Measurements from ENCODE around the gene WAC.

DNA sequence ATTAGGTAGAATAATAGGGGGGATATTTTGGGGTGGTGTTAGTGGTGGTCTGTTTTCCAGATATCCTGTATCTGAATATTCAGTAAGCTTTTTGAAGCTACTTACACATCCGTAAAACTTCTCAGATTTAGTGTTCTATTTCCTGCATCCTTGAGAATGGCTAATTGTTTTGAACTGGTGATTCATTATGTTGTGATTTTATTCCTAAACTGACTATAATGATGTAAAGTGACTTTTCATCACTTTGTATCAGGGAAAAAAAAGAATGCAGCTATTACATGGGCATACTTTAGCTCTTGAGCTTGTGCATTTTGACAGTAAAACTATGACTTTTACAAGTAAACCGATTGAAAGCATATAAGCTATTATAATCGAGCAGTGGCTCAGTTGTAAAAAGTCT is 18.2 kb downstream of the WAC start:
- TF ChIP-seq, protein P1, sequence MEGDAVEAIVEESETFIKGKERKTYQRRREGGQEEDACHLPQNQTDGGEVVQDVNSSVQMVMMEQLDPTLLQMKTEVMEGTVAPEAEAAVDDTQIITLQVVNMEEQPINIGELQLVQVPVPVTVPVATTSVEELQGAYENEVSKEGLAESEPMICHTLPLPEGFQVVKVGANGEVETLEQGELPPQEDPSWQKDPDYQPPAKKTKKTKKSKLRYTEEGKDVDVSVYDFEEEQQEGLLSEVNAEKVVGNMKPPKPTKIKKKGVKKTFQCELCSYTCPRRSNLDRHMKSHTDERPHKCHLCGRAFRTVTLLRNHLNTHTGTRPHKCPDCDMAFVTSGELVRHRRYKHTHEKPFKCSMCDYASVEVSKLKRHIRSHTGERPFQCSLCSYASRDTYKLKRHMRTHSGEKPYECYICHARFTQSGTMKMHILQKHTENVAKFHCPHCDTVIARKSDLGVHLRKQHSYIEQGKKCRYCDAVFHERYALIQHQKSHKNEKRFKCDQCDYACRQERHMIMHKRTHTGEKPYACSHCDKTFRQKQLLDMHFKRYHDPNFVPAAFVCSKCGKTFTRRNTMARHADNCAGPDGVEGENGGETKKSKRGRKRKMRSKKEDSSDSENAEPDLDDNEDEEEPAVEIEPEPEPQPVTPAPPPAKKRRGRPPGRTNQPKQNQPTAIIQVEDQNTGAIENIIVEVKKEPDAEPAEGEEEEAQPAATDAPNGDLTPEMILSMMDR (IDR thresholded peaks at IDR 0.05), result no peak
- TF ChIP-seq CHD2 (IDR thresholded peaks at IDR 0.05; ENCODE audit: low read length, partially characterized antibody) (no peak), TAF1 (IDR thresholded peaks at IDR 0.05; ENCODE audit: borderline replicate concordance, low read depth, low read length) (no peak), TCF12 (IDR thresholded peaks at IDR 0.05) (no peak), POLR2AphosphoS5 (IDR thresholded peaks at IDR 0.05; ENCODE audit: low read depth, low read length) (no peak), GABPA (IDR thresholded peaks at IDR 0.05; ENCODE audit: low read depth) (no peak), FOXM1 (IDR thresholded peaks at IDR 0.05; ENCODE audit: low read depth) (no peak), EP300 (IDR thresholded peaks at IDR 0.05; ENCODE audit: borderline replicate concordance in 1 of 2, low read depth in 1 of 2, low read length in 1 of 2) (no peak), NRF1 (IDR thresholded peaks at IDR 0.05; ENCODE audit: low read depth, low read length) (no peak), YY1 (IDR thresholded peaks at IDR 0.05; ENCODE audit: low read depth) (no peak)
- TF ChIP-seq, protein P2, sequence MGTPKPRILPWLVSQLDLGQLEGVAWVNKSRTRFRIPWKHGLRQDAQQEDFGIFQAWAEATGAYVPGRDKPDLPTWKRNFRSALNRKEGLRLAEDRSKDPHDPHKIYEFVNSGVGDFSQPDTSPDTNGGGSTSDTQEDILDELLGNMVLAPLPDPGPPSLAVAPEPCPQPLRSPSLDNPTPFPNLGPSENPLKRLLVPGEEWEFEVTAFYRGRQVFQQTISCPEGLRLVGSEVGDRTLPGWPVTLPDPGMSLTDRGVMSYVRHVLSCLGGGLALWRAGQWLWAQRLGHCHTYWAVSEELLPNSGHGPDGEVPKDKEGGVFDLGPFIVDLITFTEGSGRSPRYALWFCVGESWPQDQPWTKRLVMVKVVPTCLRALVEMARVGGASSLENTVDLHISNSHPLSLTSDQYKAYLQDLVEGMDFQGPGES (IDR thresholded peaks at IDR 0.05; ENCODE audit: low read depth, low read length), result no peak
- TF ChIP-seq, protein P3, sequence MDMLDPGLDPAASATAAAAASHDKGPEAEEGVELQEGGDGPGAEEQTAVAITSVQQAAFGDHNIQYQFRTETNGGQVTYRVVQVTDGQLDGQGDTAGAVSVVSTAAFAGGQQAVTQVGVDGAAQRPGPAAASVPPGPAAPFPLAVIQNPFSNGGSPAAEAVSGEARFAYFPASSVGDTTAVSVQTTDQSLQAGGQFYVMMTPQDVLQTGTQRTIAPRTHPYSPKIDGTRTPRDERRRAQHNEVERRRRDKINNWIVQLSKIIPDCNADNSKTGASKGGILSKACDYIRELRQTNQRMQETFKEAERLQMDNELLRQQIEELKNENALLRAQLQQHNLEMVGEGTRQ (IDR thresholded peaks at IDR 0.05; ENCODE audit: borderline replicate concordance, low read depth, low read length), result no peak
- TF ChIP-seq, protein P4, sequence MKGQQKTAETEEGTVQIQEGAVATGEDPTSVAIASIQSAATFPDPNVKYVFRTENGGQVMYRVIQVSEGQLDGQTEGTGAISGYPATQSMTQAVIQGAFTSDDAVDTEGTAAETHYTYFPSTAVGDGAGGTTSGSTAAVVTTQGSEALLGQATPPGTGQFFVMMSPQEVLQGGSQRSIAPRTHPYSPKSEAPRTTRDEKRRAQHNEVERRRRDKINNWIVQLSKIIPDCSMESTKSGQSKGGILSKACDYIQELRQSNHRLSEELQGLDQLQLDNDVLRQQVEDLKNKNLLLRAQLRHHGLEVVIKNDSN (IDR thresholded peaks at IDR 0.05; ENCODE audit: borderline replicate concordance, low read depth), result no peak

All from SK-N-SH (cell line).